Liver (tissue), 2 donors: Measurements from ENCODE around the gene COL5A1.

Experiments
- TF ChIP-seq, protein P1 (sequence below): fragments of 150-350 bp; IDR thresholded peaks from 2 replicates; pipeline ENCODE4 v1.5.1; 2017; ENCODE audit warnings: improper control_type of control experiment, low read depth, low read length; ENCODE audit not compliant: missing input control
- TF ChIP-seq, protein P2 (sequence below): IDR thresholded peaks from 2 replicates; pipeline ENCODE4 v1.6.1; 2016; ENCODE audit warnings: antibody characterized with exemption
- donor health status: healthy.

DNA sequence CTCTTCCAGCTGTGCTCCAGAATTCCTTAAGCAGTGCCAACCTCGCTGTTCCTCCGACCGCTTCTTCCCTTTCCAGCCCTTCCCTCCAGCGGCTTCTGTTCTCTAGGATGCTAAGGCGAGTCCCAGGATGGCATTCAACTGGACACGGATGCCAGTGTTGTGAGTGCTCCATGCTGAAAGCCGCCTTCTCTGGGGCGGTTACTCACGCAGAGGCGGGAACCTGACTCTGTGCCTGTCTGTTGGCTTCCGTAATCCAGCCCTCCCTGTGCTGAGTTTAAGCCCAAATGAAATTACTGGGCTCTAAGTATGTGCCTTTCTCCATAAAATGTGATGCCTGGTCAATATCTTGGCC lies 20.2 kb downstream of the COL5A1 start:
- TF ChIP-seq, protein P1, sequence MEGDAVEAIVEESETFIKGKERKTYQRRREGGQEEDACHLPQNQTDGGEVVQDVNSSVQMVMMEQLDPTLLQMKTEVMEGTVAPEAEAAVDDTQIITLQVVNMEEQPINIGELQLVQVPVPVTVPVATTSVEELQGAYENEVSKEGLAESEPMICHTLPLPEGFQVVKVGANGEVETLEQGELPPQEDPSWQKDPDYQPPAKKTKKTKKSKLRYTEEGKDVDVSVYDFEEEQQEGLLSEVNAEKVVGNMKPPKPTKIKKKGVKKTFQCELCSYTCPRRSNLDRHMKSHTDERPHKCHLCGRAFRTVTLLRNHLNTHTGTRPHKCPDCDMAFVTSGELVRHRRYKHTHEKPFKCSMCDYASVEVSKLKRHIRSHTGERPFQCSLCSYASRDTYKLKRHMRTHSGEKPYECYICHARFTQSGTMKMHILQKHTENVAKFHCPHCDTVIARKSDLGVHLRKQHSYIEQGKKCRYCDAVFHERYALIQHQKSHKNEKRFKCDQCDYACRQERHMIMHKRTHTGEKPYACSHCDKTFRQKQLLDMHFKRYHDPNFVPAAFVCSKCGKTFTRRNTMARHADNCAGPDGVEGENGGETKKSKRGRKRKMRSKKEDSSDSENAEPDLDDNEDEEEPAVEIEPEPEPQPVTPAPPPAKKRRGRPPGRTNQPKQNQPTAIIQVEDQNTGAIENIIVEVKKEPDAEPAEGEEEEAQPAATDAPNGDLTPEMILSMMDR = no peak
- TF ChIP-seq, protein P2, sequence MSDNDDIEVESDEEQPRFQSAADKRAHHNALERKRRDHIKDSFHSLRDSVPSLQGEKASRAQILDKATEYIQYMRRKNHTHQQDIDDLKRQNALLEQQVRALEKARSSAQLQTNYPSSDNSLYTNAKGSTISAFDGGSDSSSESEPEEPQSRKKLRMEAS = no peak
